ENCODE measurements around the gene PTRHD1. TPM values are rescaled to one million over a fixed set of nuclear protein-coding genes. Genes with fewer than 3 reads are reported as not detected.

PTRHD1 gene
- total RNA-seq, 1 experiment from 2014 or later = 23.6 TPM

- TF ChIP-seq CTCF (conservative IDR thresholded peaks at IDR 0.05) (no peak), EZH2 (IDR thresholded peaks at IDR 0.05; ENCODE audit: low read depth) (no peak)
- peaks cover 9% of the 10 kb centered on the region for H3K79me2 ChIP-seq (ENCODE audit: low read depth)
- no peaks in the 10 kb centered on the region for H3K4me1 ChIP-seq (replicated peaks; ENCODE audit: insufficient read depth)
- H3K36me3 ChIP-seq (ENCODE audit: low read depth) = 0 out of 2 replicates have a peak, but pooled peaks cover 14% of the 10 kb centered on the region
- ChIA-PET CTCF (no interaction called here), POLR2A (ENCODE audit: unreplicated experiment) (no interaction called here)
- H3K9me3 ChIP-seq (ENCODE audit: insufficient read depth, low read depth) = no peaks in the 10 kb centered on the region
- no peaks in the 10 kb centered on the region for H3K27me3 ChIP-seq (ENCODE audit: insufficient read depth, low read depth)
- intact Hi-C loops (cut with micrococcal nuclease; ENCODE audit: unreplicated experiment) = no loop called here
- BruUV-seq (replicated peaks) = no TSS peak
- H4K20me1 ChIP-seq (ENCODE audit: insufficient read depth) = no peaks in the 10 kb centered on the region
- H3K9me2 ChIP-seq (ENCODE audit: insufficient read depth) = no peaks in the 10 kb centered on the region
- H3F3A ChIP-seq (ENCODE audit: insufficient read depth, low read depth) = no peaks in the 10 kb centered on the region
- H2AFZ ChIP-seq = no peak overlapping the region
- H3K4me2 ChIP-seq = no peak overlapping the region
- no peak overlapping the region for H3K27ac ChIP-seq
- no peak overlapping the region for H3K4me3 ChIP-seq
- DNase-seq = no peak
Measured at GRCh38 chr2:24816404-24816803, 23.2 kb upstream of the PTRHD1 start.

- Histone ChIP-seq H3K79me2 (ENCODE audit: low read depth) (peaks cover 19% of the 10 kb centered on the region), H4K20me1 (ENCODE audit: insufficient read depth) (no peaks in the 10 kb centered on the region), H3K4me2 (no peak overlapping the region), H3K9me3 (ENCODE audit: insufficient read depth, low read depth) (no peaks in the 10 kb centered on the region), H3K27ac (no peak overlapping the region), H3K9me2 (ENCODE audit: insufficient read depth) (no peaks in the 10 kb centered on the region), H3F3A (ENCODE audit: insufficient read depth, low read depth) (no peaks in the 10 kb centered on the region), H3K36me3 (ENCODE audit: low read depth) (0 out of 2 replicates have a peak, but pooled peaks cover 14% of the 10 kb centered on the region), H3K4me1 (replicated peaks; ENCODE audit: insufficient read depth) (no peaks in the 10 kb centered on the region), H3K27me3 (ENCODE audit: insufficient read depth, low read depth) (no peaks in the 10 kb centered on the region), H2AFZ (no peak overlapping the region), H3K4me3 (no peak overlapping the region)
- no TSS peak for BruUV-seq (replicated peaks)
- no peak for TF ChIP-seq EZH2 (IDR thresholded peaks at IDR 0.05; ENCODE audit: low read depth)
- TF ChIP-seq CTCF (conservative IDR thresholded peaks at IDR 0.05) = no peak
- ChIA-PET CTCF (interaction anchor here (1.1 kb wide), 1 partner anchor 22 kb away, joined by 3 read pairs; the partner anchor contains the start of genes CENPO and PTRHD1), POLR2A (ENCODE audit: unreplicated experiment) (no interaction called here)
- intact Hi-C loops (cut with micrococcal nuclease; ENCODE audit: unreplicated experiment) = no loop called here
- no peak for DNase-seq
Measured at GRCh38 chr2:24815171-24815570, 22.0 kb upstream of the PTRHD1 start.

GRCh38 chr2:24814516-24814915 lies 21.3 kb upstream of the PTRHD1 start:
- no peak overlapping the region for H2AFZ ChIP-seq
- TF ChIP-seq CTCF (conservative IDR thresholded peaks at IDR 0.05) (no peak), EZH2 (IDR thresholded peaks at IDR 0.05; ENCODE audit: low read depth) (no peak)
- no peak overlapping the region for H3K27ac ChIP-seq
- intact Hi-C loops (cut with micrococcal nuclease; ENCODE audit: unreplicated experiment) = no loop called here
- no peaks in the 10 kb centered on the region for H3F3A ChIP-seq (ENCODE audit: insufficient read depth, low read depth)
- no peak overlapping the region for H3K4me2 ChIP-seq
- no peaks in the 10 kb centered on the region for H4K20me1 ChIP-seq (ENCODE audit: insufficient read depth)
- H3K9me3 ChIP-seq (ENCODE audit: insufficient read depth, low read depth) = no peaks in the 10 kb centered on the region
- H3K27me3 ChIP-seq (ENCODE audit: insufficient read depth, low read depth) = no peaks in the 10 kb centered on the region
- BruUV-seq (replicated peaks) = no TSS peak
- no peaks in the 10 kb centered on the region for H3K9me2 ChIP-seq (ENCODE audit: insufficient read depth)
- POLR2A ChIA-PET (ENCODE audit: unreplicated experiment) = no interaction called here
- CTCF ChIA-PET = interaction anchor here (0.6 to 1.1 kb wide), 2 partner anchors 21 to 1309 kb away, joined by 3 read pairs; partner anchors contain the start of genes CENPO and PTRHD1
- H3K79me2 ChIP-seq (ENCODE audit: low read depth) = peaks cover 25% of the 10 kb centered on the region
- 0 out of 2 replicates have a peak, but pooled peaks cover 11% of the 10 kb centered on the region for H3K36me3 ChIP-seq (ENCODE audit: low read depth)
- H3K4me3 ChIP-seq = no peak overlapping the region
- DNase-seq = no peak
- peaks cover 3% of the 10 kb centered on the region for H3K4me1 ChIP-seq (replicated peaks; ENCODE audit: insufficient read depth)
